Naive B cell (primary cell): ENCODE measurements around the gene NR1H2. TPM values are rescaled to one million over a fixed set of nuclear protein-coding genes. Genes with fewer than 3 reads are reported as not detected.
A peak's percentile ranks its signal among the peaks of the same experiment; 100 is the strongest.

Experiments
- ATAC-seq, 2 donors: fragments of 150-1000 bp; cut with Tn5 transposase; 2 replicates each; pipeline ENCODE4 v1.10.0; 2021; ENCODE audit warnings: low read depth in 2 of 2, mild to moderate bottlenecking in 2 of 2, moderate library complexity in 2 of 2
- DNase-seq: peaks from one replicate; pipeline ENCODE4 v3.0.0; 2022
- H3K27ac Mint-ChIP-seq, 6 donors: one replicate each; pipeline ENCODE4 v1.8.0; 2020 to 2022; ENCODE audit warnings: mild to moderate bottlenecking in 6 of 6, mixed read lengths in 6 of 6, moderate library complexity in 5 of 6, inconsistent platforms in 2 of 6
- H3K27me3 Mint-ChIP-seq, 3 donors: one replicate each; pipeline ENCODE4 v1.8.0; 2021 to 2022; ENCODE audit warnings: mixed read lengths in 3 of 3, mild to moderate bottlenecking in 1 of 3
- H3K36me3 Mint-ChIP-seq, 2 donors: one replicate each; pipeline ENCODE4 v1.8.0; 2020 to 2022; ENCODE audit warnings: mixed read lengths in 2 of 2, inconsistent platforms in 1 of 2, mild to moderate bottlenecking in 1 of 2
- H3K4me1 Mint-ChIP-seq, 3 donors: one replicate each; pipeline ENCODE4 v1.8.0; 2020 to 2022; ENCODE audit warnings: mixed read lengths in 3 of 3, inconsistent platforms in 1 of 3, mild to moderate bottlenecking in 1 of 3, moderate library complexity in 1 of 3
- H3K4me3 Mint-ChIP-seq, 8 donors: one replicate each; pipeline ENCODE4 v1.8.0; 2020 to 2022; ENCODE audit warnings: mild to moderate bottlenecking in 8 of 8, mixed read lengths in 8 of 8, moderate library complexity in 8 of 8, inconsistent platforms in 2 of 8
- H3K9me3 Mint-ChIP-seq, 7 donors: one replicate each; pipeline ENCODE4 v1.8.0; 2020 to 2022; ENCODE audit warnings: mixed read lengths in 7 of 7, mild to moderate bottlenecking in 5 of 7, inconsistent platforms in 2 of 7, moderate library complexity in 1 of 7
- polyA plus RNA-seq, 6 donors: library from polyadenylated mRNA; unstranded; fragments of 300-500 nt; fragmentation: Illumina TruSeq; gene quantifications; one replicate each; pipeline ENCODE4 v1.2.3, GENCODE V29; 2021; ENCODE audit warnings: low read depth in 6 of 6

The NR1H2 gene
- polyA plus RNA-seq, 6 donors from 2014 or later: 70.9 to 115 (median 76.1) TPM

DNA sequence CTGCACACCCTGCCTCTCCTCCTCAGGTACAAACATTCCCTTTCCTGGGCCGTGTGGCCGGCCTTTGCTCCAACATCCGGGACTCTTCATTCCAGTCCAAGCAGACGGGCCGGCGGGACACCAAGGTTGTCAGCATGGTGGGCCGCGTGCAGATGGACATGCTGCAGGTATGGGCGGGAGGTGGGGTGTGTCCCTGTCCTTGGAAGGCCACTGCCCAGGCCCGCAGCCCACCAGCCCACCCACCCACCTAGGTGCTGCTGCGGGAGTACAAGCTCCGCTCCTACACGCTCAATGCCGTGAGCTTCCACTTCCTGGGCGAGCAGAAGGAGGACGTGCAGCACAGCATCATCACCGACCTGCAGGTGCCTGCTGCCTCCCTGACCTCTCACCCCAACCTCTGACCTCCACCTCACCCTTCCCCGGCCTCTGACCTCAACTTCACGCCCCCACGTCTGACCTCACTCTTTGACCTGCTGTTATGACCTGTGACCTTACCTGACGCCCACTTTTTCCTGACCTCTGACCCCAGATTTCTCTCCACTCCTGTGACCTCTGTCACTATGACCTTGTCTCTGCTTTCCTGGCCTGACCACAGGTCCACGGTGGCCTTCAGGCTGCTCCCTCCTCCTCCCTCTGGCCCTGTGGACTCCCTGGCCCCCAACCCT lies 30.0 kb downstream of the NR1H2 start:
- peaks cover 0 to 12% of the 10 kb centered on the region in 2 donors for H3K36me3 Mint-ChIP-seq
- DNase-seq: no peak
- no peaks in the 10 kb centered on the region for H3K27me3 Mint-ChIP-seq
- H3K4me1 Mint-ChIP-seq: peaks cover 0 to 4% (median 0%) of the 10 kb centered on the region in 3 donors
- H3K27ac Mint-ChIP-seq: peak overlapping the region in 1 of 6 donors; percentile 53
- no peak for ATAC-seq
- no peaks in the 10 kb centered on the region for H3K9me3 Mint-ChIP-seq
- no peak overlapping the region for H3K4me3 Mint-ChIP-seq

DNA sequence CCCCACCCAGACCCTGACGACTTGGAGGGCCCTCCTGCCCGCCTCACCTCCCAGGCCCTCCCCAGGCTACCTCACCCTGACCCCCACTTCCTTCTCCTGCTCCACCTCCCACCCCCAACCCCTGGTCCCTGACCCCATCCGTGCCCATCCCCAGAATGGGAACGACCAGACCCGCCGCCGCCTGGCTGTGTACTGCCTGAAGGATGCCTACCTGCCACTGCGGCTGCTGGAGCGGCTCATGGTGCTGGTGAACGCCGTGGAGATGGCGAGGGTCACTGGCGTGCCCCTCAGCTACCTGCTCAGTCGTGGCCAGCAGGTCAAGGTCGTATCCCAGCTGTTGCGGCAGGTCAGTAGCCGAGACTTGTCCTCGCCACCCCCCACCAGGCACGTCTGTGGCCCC lies 30.6 kb downstream of the NR1H2 start:
- peaks cover 0 to 12% of the 10 kb centered on the region in 2 donors for H3K36me3 Mint-ChIP-seq
- H3K9me3 Mint-ChIP-seq: no peaks in the 10 kb centered on the region
- no peak overlapping the region for H3K4me3 Mint-ChIP-seq
- ATAC-seq (no peak), DNase-seq (no peak)
- H3K27ac Mint-ChIP-seq: no peak overlapping the region
- H3K27me3 Mint-ChIP-seq: no peaks in the 10 kb centered on the region
- H3K4me1 Mint-ChIP-seq: peaks cover 0 to 4% (median 0%) of the 10 kb centered on the region in 3 donors

DNA sequence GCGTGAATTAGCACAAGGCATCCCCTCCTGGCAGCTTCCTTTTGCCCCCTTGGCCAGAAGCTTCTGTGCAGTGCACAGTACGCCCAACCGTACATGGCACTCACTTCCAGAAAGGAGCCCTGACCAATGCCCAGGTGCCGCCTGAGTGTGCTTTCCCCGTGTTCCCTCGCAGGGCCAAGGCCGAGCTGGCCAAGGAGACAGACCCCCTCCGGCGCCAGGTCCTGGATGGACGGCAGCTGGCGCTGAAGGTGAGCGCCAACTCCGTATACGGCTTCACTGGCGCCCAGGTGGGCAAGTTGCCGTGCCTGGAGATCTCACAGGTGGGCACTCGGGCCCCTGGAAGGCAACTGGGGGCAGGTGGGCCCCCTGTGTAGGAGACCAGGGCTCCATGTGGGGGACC lies 33.1 kb downstream of the NR1H2 start:
- Mint-ChIP-seq H3K9me3 (no peaks in the 10 kb centered on the region), H3K27ac (no peak overlapping the region), H3K36me3 (peaks cover 0 to 12% of the 10 kb centered on the region in 2 donors), H3K4me3 (no peak overlapping the region), H3K27me3 (no peaks in the 10 kb centered on the region), H3K4me1 (peaks cover under 1 to 6% (median 5%) of the 10 kb centered on the region in 3 donors)
- ATAC-seq (no peak), DNase-seq (no peak)

DNA sequence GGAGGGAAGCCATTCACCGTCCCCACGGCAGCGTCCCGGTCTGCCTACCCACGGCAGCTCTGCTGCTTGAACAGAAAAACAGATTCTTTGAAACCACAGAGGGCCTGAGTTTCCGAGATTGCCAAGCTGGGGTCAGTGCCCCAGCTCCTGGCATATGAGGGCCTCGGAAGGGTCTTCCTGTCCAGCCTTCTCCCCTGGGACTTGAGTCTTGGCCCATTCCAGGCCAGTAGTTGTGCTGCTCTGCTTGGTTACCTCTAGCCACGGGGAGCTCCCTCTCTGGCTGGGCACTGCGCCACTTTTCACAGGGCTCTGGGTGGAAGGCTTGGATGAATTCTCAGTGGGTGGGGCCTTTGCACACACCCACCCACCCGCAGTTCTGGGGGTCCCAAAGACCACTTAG lies 33.9 kb downstream of the NR1H2 start:
- peak overlapping the region in 1 of 6 donors; percentile 74 for H3K27ac Mint-ChIP-seq
- H3K9me3 Mint-ChIP-seq: no peaks in the 10 kb centered on the region

DNA sequence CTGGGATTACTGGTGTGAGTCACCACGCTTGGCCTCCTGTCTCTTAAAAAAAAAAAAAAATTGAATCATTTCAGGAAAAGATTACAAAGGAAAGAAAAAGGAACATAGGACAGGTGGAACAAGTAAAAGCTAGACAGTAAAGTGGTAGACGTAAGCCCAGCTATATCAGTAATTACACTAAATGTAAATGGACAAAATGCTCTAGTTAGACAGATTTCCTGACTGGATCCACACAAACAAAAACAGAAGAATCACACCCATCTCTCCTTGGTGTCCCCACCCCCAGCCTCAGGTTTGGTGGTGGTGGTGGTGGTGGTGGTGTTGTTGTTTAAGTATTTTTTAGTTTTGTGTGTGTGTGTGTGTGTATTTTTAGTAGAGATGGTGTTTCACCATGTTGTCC lies 36.2 kb downstream of the NR1H2 start:
- ATAC-seq (no peak), DNase-seq (no peak)
- peak overlapping the region in 4 of 6 donors; percentile 26 to 85 (median 62) for H3K27ac Mint-ChIP-seq
- no peaks in the 10 kb centered on the region for H3K9me3 Mint-ChIP-seq
- peak overlapping the region in 1 of 8 donors; percentile 9 for H3K4me3 Mint-ChIP-seq
- no peaks in the 10 kb centered on the region for H3K27me3 Mint-ChIP-seq
- no peaks in the 10 kb centered on the region for H3K36me3 Mint-ChIP-seq
- H3K4me1 Mint-ChIP-seq: peaks cover 18 to 29% (median 25%) of the 10 kb centered on the region in 3 donors

More for the DNA sequence above, 33.9 kb downstream of the NR1H2 start:
- H3K4me3 Mint-ChIP-seq: no peak overlapping the region
- DNase-seq: no peak
- ATAC-seq: no peak
- no peaks in the 10 kb centered on the region for H3K27me3 Mint-ChIP-seq
- peaks cover 9 to 13% (median 12%) of the 10 kb centered on the region in 3 donors for H3K4me1 Mint-ChIP-seq
- H3K36me3 Mint-ChIP-seq: peaks cover 0 to 12% of the 10 kb centered on the region in 2 donors

DNA sequence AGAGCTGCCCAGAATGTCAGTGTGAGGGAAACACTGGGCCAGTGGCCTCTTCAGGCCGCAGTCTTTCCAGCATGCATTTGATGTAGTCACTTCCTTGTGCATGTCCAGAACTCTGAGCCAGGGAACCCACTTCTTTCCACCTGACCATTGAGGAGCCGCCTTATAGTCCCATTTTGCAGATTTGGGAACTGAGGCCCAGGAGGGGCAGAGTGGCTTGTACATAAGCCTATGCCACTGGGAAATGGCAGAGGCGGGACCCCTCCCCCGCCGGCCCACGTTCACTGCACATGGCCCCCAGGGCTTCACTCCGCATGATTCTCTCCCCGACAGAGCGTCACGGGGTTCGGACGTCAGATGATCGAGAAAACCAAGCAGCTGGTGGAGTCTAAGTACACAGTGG lies 36.8 kb downstream of the NR1H2 start:
- Mint-ChIP-seq H3K9me3 (no peaks in the 10 kb centered on the region), H3K36me3 (no peaks in the 10 kb centered on the region), H3K4me3 (peak overlapping the region in 2 of 8 donors; percentile 44 to 63), H3K27me3 (no peaks in the 10 kb centered on the region), H3K27ac (peak overlapping the region in 4 of 6 donors; percentile 79 to 97 (median 85)), H3K4me1 (peaks cover 18 to 29% (median 28%) of the 10 kb centered on the region in 3 donors)
- no peak for DNase-seq
- no peak for ATAC-seq

DNA sequence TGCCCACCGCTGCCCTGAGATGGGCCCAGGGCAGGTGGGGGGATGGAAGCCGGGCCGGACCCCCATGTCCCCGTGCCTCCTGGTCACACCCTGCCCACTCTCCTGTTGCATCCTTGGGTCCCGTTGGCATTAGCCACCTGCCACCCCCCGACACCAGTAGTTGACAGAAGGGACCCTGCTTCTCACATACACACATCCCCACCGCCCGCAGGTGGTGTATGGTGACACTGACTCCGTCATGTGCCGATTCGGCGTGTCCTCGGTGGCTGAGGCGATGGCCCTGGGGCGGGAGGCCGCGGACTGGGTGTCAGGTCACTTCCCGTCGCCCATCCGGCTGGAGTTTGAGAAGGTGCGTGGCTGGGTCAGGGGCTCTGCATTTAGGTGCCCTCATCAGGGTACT lies 37.3 kb downstream of the NR1H2 start:
- Mint-ChIP-seq H3K27ac (peak overlapping the region in 2 of 6 donors; percentile 52 to 97), H3K36me3 (no peaks in the 10 kb centered on the region), H3K4me3 (no peak overlapping the region), H3K4me1 (peaks cover 23 to 33% (median 31%) of the 10 kb centered on the region in 3 donors), H3K9me3 (no peaks in the 10 kb centered on the region), H3K27me3 (no peaks in the 10 kb centered on the region)
- DNase-seq (no peak), ATAC-seq (no peak)

DNA sequence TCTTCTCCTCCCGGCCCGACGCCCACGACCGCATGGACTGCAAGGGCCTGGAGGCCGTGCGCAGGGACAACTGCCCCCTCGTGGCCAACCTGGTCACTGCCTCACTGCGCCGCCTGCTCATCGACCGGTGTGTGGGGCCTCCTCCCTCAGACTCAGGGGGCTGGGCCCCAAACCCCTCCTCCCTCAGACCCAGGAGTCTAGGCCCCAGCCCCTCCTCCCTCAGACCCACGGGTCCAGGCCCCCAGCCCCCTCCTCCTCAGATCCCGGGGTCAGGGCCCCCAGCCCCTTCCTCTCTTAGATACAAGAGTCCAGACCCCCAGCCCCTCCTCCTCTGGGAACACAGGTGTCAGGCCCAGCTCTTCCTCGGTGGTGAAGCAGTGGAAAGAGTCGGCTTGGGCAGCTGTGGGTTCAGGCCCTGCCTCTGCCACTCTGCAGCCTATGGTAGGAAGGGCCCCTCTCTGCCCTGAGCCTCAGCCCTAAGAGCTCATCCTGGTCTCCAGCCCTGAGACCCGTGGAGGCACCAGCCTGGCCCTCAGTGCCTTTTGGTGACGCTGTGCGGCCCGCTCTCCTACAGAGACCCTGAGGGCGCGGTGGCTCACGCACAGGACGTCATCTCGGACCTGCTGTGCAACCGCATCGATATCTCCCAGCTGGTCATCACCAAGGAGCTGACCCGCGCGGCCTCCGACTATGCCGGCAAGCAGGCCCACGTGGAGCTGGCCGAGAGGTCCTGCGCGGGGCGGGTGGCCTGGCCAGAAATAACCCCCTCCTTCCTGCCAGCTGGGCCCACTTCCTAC lies 38.8 kb downstream of the NR1H2 start:
- H3K9me3 Mint-ChIP-seq: no peaks in the 10 kb centered on the region
- DNase-seq (peak; percentile 76), ATAC-seq (peak; percentile 45 to 48)
- peaks cover 34 to 47% (median 39%) of the 10 kb centered on the region in 3 donors for H3K4me1 Mint-ChIP-seq
- H3K27me3 Mint-ChIP-seq: no peaks in the 10 kb centered on the region
- H3K36me3 Mint-ChIP-seq: peaks cover 1 to 14% of the 10 kb centered on the region in 2 donors
- H3K4me3 Mint-ChIP-seq: peak overlapping the region; percentile 82 to 98 (median 86)
- H3K27ac Mint-ChIP-seq: peak overlapping the region; percentile 97 to 100 (median 99)

DNA sequence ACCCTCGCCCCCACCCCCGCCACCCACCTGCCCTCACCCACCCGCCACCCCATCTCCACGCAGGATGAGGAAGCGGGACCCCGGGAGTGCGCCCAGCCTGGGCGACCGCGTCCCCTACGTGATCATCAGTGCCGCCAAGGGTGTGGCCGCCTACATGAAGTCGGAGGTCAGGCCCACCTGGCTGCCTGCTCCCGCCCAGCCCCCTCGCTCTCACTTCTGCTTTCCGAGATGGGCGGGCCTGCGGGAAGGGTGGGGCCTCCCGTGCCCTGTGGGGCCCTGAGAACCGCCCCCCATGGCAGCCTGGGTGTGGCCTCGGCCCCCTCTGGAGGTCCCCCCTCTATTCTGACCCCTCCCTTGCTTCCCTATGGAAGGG lies 39.4 kb downstream of the NR1H2 start:
- peak; percentile 98 for DNase-seq
- Mint-ChIP-seq H3K4me3 (peak overlapping the region; percentile 82 to 98 (median 86)), H3K27ac (peak overlapping the region; percentile 97 to 100 (median 99)), H3K9me3 (no peaks in the 10 kb centered on the region), H3K27me3 (no peaks in the 10 kb centered on the region), H3K4me1 (peaks cover 40 to 53% (median 45%) of the 10 kb centered on the region in 3 donors), H3K36me3 (peaks cover 7 to 20% of the 10 kb centered on the region in 2 donors)
- ATAC-seq: peak; percentile 71 to 72

DNA sequence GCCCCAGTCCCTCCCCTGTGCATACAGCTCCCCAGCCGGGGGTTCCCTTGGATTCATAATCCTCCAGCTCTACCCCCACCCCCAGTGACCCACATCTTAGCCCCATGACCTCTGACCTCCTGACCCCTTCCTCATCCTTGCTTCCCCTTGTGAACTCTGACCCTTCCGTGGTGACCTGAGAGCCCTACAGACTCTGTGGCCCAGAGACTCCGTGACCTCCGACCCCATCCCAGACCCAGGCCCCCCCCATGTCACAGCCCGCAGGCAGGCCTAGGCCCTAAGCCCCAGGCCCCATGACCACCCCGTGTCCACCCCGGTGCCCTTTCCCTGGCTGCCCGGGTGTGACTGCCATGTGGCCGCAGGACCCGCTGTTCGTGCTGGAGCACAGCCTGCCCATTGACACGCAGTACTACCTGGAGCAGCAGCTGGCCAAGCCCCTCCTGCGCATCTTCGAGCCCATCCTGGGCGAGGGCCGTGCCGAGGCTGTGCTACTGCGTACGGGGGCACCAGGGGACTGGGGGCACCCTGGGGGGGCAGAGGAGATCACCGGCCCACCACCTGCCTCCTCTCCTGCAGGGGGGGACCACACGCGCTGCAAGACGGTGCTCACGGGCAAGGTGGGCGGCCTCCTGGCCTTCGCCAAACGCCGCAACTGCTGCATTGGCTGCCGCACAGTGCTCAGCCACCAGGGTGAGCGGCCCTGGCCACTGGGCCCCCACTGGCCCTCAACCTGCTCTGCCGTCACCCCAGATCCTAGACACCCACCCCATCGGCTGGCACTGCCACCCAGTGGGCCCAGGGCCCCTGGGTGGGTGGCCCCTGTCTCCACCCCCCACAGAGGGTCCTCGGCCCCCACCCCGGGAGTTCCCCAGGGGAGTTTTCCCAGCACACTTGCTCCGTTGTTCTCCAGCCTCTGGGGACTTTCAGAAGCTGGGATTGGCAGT lies 40.0 kb downstream of the NR1H2 start:
- no peak for ATAC-seq
- Mint-ChIP-seq H3K9me3 (no peaks in the 10 kb centered on the region), H3K4me1 (peaks cover 45 to 60% (median 52%) of the 10 kb centered on the region in 3 donors), H3K27ac (peak overlapping the region; percentile 97 to 100 (median 99)), H3K27me3 (no peaks in the 10 kb centered on the region), H3K4me3 (peak overlapping the region; percentile 79 to 98 (median 84)), H3K36me3 (peaks cover 12 to 25% of the 10 kb centered on the region in 2 donors)
- DNase-seq: peak; percentile 21

DNA sequence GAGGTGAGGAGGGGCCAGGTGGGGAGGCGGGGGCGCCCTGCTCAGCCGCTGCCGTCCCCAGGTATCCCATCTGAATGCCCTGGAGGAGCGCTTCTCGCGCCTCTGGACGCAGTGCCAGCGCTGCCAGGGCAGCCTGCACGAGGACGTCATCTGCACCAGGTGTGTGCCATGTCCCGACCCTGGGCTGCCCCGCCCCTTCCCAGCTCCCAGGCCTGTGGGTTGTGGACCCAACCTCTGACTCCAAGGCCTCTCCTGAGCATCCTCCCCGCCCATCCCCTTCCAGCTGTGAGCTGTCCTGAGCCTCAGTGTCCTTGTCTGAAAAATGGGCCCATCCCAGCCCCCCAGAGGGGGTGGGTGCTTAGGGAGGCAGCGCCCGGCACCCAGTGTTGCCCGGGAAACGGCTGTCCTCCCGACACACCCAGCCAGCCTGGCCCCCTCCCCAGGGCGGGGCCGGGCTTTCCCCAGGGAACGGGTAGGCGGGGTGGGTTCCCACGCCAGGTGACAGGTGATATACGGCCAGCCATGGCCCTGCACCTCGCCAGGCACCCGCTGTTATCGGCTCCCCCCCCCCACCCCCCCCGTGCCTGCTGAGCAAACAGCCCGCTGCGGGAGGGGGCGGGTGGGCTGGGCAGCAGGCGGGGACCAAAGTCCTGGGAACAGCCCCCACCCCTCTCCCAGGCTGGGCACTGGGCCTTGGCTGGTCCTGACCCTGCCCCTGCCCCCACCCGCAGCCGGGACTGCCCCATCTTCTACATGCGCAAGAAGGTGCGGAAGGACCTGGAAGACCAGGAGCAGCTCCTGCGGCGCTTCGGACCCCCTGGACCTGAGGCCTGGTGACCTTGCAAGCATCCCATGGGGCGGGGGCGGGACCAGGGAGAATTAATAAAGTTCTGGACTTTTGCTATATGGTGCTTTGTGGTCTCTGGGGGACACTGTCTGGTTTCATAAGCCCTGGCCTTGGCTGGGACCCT lies 41.1 kb downstream of the NR1H2 start:
- Mint-ChIP-seq H3K9me3 (no peaks in the 10 kb centered on the region), H3K4me1 (peaks cover 49 to 69% (median 63%) of the 10 kb centered on the region in 3 donors), H3K27me3 (no peaks in the 10 kb centered on the region), H3K36me3 (peaks cover 12 to 30% of the 10 kb centered on the region in 2 donors), H3K4me3 (peak overlapping the region; percentile 96 to 100 (median 99)), H3K27ac (peak overlapping the region; percentile 97 to 99 (median 98))
- ATAC-seq: no peak
- peak; percentile 64 for DNase-seq
